Activated CD8-positive, alpha-beta memory T cell treated with anti-CD3 and anti-CD28 coated beads, Interleukin-2, amount 50 U/mL, for 24 hours (primary cell): ENCODE data around the gene RGS8.

Experiments
- DNase-seq: peaks from one replicate; pipeline ENCODE4 v3.0.0-alpha.2; 2020; ENCODE audit errors: extremely low read depth

Gene RGS8

DNA sequence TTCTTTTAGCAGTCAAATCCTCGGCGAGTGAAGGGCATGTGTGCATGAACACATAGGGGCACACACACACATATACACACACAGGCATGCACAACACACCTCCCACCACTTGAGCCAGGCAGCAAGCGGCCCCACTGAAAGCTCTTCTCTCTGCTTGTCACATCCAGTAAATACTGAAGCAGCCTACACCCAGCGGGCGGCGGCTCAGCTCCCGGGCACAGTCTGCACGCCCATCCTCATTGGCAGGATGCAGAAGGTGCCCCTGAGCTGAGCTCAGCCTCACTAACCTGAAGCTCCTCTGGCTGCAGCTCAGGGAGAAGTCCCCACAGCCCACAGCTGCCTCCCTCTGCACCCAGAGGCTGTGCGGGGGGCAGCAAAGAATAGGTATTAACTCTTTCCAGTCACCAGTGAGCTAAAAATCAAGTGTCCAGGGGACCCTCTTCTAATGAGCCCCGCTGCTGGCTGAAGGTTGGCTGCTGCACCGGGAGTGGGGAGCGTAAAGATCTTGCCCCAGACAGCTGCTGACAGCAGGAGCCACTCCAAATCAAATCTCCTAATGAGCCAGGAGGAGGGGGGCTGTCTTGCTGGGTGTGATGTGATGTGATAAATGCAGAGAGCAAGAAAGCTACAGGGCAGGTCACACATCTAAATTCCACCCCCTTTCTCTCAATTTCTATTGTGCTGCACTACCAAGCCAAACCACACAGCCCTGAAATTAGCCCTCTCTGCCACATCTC lies 12.5 kb downstream of the RGS8 start:
- DNase-seq, result no peak

DNA sequence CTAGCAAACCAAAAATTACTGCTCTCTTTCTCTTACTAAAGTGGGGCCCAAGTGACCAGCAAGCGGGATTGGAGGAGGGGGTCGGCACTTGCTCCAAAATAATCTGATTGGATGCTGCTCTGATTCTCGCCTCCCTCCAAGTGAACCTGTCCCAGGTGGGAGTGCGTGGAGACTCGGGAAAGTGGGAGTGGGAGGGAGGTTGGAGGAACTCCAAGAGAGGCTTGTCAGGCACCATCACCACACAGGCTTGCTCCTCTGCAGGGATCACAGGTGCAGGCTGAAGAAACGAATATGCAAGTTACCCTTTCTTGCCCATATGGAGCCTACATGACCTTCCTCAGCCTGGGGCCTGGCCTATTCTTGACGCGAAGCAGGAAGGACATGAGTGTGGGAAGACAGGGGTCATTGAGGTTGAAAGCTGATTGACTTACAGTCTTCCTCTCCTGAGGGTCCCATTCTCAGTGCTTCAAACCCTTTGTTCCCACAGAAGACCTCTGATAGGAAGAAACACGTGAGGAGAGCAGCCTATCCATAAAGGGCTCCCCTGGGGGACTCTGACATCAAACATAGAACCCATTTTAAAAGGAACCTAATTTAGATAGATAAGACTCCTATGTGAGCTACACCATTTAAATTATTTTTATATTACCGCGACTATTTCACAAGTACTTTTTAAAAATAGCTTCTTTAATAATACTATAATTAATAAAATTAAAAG lies 14.2 kb downstream of the RGS8 start:
- no peak for DNase-seq

DNA sequence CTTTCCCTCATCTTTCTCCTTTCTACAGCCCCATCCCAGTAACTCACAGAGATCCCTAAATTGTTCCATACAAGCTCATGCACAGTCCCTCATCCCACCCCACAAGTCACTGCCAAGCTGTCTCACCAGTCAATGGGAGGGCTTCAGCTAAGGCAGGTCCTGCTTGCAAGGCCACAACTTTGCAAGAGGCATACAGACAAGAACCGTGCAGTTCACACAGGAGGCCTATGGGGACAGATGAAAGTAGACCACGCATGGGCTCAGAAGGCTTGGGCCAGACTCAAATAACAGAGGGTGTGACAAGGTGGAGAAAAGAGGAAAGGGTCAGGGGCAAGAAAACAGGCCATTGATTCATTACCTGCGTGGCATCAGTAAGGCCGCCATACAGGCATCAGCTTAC lies 15.1 kb downstream of the RGS8 start:
- no peak for DNase-seq

DNA sequence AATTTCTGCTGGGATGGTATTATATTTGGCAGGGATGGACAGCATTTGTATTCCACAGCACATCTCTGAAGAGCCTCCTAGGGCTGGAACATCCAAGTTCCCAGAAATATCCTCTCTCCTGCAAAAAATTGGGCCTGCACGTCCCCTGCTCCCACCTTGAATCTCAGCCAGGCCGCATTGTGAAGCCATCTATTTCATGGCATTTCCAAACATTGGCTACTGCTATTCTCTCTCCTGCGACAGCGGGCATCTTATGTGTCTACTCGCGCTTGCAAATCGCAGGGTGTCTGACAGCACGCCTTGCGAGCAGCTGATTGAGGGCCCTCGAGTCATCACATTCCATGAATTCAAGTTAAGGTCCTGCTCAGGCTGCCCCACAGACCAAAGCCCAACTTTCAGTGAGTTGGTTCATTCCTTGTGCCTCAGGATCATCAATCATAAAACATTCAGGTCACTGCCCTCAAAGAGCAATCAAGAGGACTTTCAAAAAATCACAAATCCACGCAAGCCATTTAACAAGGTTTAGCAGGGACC lies 15.8 kb downstream of the RGS8 start:
- DNase-seq, result no peak

DNA sequence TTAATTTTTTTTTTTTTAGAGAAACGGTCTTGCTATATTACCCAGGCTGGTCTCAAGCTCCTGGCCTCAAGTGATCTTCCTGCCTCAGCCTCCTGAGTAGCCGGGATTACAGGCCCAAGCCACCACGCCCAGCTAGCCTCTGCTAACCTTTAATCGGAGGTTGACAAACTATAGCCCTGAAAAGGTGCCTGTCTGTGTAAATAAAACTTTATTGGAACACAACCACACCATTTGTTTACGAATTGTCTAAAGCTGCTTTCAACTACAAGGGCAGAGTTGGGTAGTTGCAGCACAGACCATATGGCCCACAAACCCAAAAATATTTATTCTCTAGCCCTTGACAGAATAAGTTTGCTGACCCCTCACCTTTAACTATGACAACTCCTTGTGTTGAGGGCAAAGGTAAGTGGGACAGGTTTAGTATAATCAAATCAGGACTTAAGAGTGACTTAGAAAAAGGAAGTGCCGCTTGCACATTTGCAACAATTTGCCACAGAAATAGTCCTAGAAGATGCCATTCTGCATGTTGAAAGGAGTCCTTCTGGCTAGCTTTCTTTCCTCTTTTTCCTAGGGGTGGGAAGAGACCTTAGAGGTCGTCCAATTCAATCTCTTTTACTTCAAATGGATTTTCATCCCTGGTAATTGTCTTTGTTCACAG lies 16.4 kb downstream of the RGS8 start:
- no peak for DNase-seq

- no peak for DNase-seq
Measured at GRCh38 chr1:182666706-182667105, 17.7 kb downstream of the RGS8 start.

GRCh38 chr1:182664296-182664695 lies 20.1 kb downstream of the RGS8 start:
- DNase-seq, result no peak

- no peak for DNase-seq
Measured at GRCh38 chr1:182662956-182663355, 21.4 kb downstream of the RGS8 start.

DNA sequence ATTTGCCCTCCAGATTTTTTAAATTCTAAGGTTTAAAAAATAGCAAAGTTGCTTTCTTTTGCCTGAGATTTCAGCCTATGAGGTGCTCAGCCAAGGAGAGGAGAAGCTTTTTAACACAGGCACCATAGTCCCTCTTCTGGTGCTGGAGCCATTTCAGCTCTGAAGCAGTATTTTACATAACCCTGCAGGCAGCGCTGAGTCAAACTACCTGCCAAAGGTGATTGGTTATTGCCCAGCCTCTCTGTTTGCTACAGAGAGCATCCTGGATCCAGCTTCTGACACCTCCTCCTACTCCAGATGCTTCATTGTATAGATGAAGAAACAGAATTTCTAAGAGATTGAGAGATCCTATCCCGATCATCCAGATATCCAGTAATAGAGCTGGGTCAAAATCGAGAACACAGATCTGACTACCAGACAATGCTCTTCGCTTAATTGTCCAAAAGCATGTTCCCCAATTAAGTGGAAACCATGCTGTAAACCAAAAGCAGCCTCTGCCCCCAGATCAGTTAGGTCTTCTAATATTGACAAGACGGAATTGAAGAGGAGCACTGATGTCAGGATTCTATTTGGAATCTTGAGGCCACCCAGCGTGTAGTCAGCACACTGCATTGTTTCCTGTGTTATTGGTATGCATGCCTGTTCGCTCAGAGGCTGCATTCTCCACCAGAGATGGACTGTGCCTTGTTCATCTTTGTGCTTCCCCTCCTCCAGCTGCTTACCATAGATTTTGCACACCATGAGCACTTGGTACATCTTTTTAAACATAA lies 22.1 kb downstream of the RGS8 start:
- no peak for DNase-seq

GRCh38 chr1:182658055-182658454 lies 26.3 kb downstream of the RGS8 start:
- no peak for DNase-seq

- DNase-seq, result no peak
Measured at GRCh38 chr1:182656842-182657397, 27.5 kb downstream of the RGS8 start.

- DNase-seq, result no peak
Measured at GRCh38 chr1:182653986-182654385, 30.4 kb downstream of the RGS8 start.

DNA sequence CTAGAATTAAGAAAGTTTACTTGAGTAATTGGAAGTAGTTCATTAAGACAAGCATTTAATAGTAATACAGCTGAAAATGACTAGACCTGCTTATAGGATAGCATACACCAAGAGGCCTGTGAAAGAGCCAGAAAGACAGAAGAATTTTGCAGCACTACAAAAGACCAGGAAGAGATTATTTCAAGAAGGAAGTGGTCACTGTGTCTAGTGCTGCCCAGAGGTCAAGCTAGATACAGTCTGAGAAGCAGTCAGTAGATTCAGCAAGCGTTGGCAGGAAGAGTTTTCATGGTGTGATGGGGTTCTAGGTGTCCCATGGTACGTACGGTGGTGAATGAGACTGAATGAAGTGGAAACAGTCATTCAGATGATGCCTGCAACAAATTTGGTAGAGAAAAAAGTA lies 31.5 kb downstream of the RGS8 start:
- DNase-seq, result no peak

DNA sequence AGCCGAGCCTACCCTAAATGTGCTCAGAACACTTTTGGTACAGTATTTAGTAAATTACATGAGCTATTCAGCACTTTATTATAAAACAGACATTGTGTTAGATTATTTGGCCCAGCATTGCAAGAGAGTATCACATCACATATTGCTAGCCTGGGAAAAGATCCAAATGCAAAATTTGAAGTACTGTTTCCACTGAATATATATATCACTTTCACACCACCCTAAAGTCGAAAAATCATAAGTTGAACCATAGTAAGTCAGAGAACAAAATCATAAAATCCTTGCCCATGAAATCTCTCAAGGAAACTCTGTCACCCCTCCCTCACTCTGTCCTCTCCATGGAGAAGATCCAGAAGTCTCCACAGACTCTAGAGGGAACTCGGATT lies 33.1 kb downstream of the RGS8 start:
- no peak for DNase-seq

- no peak for DNase-seq
Measured at GRCh38 chr1:182650678-182651338, 33.6 kb downstream of the RGS8 start.

DNA sequence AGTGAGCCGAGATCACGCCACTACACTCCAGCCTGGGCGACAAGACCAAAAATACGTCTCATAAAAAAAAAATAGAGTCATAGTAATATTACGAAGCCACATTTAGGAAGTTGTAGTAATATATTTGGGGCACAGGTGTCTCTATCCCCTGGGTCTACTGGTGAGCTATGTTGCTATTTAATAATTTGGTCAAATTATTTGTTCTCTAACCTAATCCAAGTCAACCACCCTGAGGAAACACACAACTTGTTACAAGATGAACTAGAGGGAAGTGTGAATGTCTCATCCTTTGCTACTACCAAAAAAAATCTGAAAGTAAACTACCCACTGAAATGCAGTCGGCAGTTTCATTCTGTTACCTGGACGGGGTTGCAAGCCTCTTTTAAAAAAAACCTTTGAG lies 35.3 kb downstream of the RGS8 start:
- no peak for DNase-seq

GRCh38 chr1:182646739-182647138 lies 37.6 kb downstream of the RGS8 start:
- DNase-seq, result no peak

DNA sequence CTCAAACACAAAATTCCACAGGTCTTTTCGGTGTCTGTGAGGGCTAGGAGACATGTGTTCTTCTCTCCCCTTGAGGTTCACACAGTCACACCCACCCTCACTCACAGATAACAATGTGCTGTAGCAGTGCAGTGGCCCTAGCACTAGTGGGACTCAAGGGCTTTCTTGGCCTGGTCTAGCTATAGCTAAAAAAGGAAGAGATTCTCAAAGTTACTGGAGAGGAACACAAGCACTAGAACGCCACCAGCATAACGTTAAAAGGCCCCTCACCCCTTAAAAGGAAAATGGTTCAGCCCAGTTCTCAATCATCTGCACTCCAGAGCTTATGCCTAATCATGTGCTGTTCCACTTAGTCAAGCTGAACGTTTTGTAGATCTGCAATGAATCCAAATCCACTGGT lies 39.5 kb downstream of the RGS8 start:
- no peak for DNase-seq

DNA sequence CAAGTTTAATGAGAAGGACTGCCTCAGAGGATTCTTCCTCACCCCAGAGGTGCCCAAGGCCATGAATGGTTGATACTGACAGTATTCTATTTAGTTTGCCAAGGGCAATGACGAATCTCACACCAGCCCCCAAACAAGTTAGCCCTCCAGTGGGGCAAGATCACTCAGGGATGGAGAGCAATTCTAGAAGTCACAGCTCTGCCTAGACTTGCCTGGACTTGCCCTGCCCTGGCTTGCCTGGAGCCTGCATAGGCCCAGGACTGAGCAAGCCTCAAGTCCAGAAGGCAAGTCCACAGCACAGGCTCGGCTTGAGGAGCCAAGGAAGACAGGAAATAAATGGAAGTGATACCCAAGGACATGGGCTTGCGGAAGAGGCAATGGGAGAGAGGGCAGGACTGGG lies 40.7 kb downstream of the RGS8 start:
- DNase-seq, result no peak

DNA sequence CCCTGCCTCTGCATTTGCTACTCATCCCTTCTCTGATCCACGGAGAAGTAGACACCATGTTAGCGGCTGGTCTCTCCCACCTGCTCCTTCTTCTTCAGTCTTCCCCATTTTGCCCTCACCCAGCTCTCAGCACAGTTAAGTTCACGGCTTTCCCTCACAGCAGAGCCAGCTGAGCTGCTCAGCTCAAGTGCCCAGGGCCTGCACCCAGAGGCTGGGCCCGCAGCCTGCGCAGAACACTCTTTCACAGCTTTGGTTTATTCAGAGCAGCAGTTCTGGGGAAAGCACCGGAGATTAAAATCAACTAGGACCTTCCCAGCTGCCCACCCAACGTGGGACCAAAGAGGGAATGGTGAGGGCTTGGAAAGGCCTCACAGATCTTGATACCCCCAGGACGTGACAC lies 41.9 kb downstream of the RGS8 start:
- DNase-seq, result no peak

DNA sequence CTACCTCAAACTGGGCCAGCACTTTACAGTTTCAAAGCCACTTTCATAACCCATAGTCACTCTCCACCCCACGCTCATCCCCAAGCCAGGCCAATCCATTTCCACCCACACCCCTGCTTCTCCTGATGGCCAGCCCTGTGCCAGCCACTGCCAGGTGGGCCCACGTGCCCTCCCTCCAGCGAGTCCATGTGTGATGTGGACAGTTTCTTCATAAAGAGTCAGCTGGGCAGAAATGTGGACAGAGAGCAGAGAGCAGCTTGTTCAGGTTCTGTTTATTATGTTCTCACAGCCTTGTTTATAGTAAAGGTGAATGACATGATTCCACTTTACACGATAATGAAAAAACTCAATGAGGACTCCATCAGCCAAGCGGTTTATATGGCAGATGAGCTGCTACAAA lies 42.8 kb downstream of the RGS8 start:
- DNase-seq, result no peak
